ENCODE results near the gene CCDC18. TPM values are rescaled to one million over a fixed set of nuclear protein-coding genes. Genes with fewer than 3 reads are reported as not detected.

The CCDC18 gene
- total and polyA plus RNA-seq, 2 experiments from 2014 or later, result 16.3 to 47.9 TPM

GRCh38 chr1:93306920-93307319 is 126.4 kb downstream of the CCDC18 start:
- DNase-seq (ENCODE audit: low spot score) (no peak), ATAC-seq (no peak)
- Histone ChIP-seq H3K4me3 (no peak overlapping the region), H3K4me1 (ENCODE audit: insufficient read depth) (peaks cover 10% of the 10 kb centered on the region; the same call in 1 of the 2 replicates), H3K4me2 (no peak overlapping the region), H2AFZ (no peak overlapping the region), H3K9me2 (ENCODE audit: insufficient read depth) (no peaks in the 10 kb centered on the region), H4K20me1 (replicated peaks; ENCODE audit: insufficient read depth) (no peaks in the 10 kb centered on the region), H3K79me2 (replicated peaks; ENCODE audit: insufficient read depth) (no peaks in the 10 kb centered on the region), H3K27me3 (ENCODE audit: insufficient read depth) (no peaks in the 10 kb centered on the region), H3F3A (replicated peaks; ENCODE audit: low read depth) (no peaks in the 10 kb centered on the region), H3K36me3 (ENCODE audit: insufficient read depth) (no peaks in the 10 kb centered on the region), H3K27ac (ENCODE audit: low read depth) (no peak overlapping the region)
- TF ChIP-seq CREB1 (CRISPR knock-in tag; IDR thresholded peaks at IDR 0.05; ENCODE audit: low read depth) (no peak), STAT1 (IDR thresholded peaks at IDR 0.05; ENCODE audit: unreplicated experiment) (no peak), POLR2AphosphoS5 (IDR thresholded peaks at IDR 0.05; ENCODE audit: low read depth) (no peak), JUNB (IDR thresholded peaks at IDR 0.05; ENCODE audit: unreplicated experiment) (no peak), REST (IDR thresholded peaks at IDR 0.05; ENCODE audit: unreplicated experiment) (no peak), CTCF (conservative IDR thresholded peaks at IDR 0.05; ENCODE audit: low read depth in 2 of 2) (no peak), EZH2phosphoT487 (IDR thresholded peaks at IDR 0.05; ENCODE audit: unreplicated experiment) (no peak), ETS1 (IDR thresholded peaks at IDR 0.05) (no peak), ZNF331 (CRISPR knock-in tag; IDR thresholded peaks at IDR 0.05; ENCODE audit: low read depth) (no peak), ZNF462 (CRISPR knock-in tag; IDR thresholded peaks at IDR 0.05) (no peak), EZH2 (IDR thresholded peaks at IDR 0.05; ENCODE audit: low read depth, unreplicated experiment) (no peak), NANOG (IDR thresholded peaks at IDR 0.05; ENCODE audit: borderline replicate concordance) (no peak), ZNF114 (CRISPR knock-in tag; IDR thresholded peaks at IDR 0.05) (no peak)
- Mint-ChIP-seq H3K27me3 (ENCODE audit: insufficient read depth, low read depth, poor library complexity) (peaks cover 1% of the 10 kb centered on the region), H3K9me3 (no peaks in the 10 kb centered on the region), H3K27ac (no peak overlapping the region), H3K4me1 (peaks cover 11% of the 10 kb centered on the region; the same call in 2 of the 3 replicates), H3K36me3 (ENCODE audit: low read depth) (no peaks in the 10 kb centered on the region), H3K4me3 (no peak overlapping the region)
